ENCODE data around the gene KCNIP1.

DNA sequence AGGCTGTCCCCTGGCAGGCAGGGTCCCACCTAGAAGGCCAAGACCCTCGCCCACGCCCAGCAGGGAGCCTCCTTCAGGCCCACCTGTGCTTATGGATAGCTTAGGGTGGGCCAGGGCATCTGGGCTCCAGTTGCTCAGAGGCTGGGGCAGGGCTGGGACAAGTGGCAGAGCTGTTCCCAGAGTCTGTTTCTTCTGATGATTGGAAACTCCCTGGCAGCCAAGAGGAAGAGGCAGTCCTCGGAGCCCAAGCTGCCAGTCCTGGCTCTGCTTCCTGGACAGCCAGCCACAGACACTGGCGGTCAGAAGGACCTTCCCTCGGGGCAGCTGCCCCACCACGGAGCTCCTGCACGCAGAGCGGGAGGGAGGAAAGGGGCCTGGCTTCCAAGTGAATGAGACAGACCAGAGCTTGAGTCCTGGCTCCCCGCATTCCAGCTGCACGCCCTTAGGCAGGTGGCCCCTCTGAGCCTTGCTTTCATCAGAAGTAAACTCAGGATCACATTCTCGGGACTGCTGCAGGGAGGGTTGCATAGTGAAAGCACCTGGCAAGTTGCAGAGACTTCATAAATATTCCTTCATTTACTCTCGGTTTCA is 241.8 kb downstream of the KCNIP1 start:
- TF ChIP-seq, protein P1, sequence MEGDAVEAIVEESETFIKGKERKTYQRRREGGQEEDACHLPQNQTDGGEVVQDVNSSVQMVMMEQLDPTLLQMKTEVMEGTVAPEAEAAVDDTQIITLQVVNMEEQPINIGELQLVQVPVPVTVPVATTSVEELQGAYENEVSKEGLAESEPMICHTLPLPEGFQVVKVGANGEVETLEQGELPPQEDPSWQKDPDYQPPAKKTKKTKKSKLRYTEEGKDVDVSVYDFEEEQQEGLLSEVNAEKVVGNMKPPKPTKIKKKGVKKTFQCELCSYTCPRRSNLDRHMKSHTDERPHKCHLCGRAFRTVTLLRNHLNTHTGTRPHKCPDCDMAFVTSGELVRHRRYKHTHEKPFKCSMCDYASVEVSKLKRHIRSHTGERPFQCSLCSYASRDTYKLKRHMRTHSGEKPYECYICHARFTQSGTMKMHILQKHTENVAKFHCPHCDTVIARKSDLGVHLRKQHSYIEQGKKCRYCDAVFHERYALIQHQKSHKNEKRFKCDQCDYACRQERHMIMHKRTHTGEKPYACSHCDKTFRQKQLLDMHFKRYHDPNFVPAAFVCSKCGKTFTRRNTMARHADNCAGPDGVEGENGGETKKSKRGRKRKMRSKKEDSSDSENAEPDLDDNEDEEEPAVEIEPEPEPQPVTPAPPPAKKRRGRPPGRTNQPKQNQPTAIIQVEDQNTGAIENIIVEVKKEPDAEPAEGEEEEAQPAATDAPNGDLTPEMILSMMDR (IDR thresholded peaks at IDR 0.05) = no peak
- TF ChIP-seq POLR2AphosphoS5 (IDR thresholded peaks at IDR 0.05) (peak in 2 of 3 donors; percentile 14 to 23), POLR2A (IDR thresholded peaks at IDR 0.05) (no peak), EP300 (IDR thresholded peaks at IDR 0.05) (no peak)

All from stomach (tissue), 4 donors.